DND-41 (cell line): Measurements from ENCODE around the gene SPARC.

Experiments
- ATAC-seq: fragments of 200-7000 bp; cut with Tn5 transposase; 3 replicates; pipeline ENCODE4 v1.9.1; 2021; ENCODE audit warnings: low read depth; ENCODE audit not compliant: insufficient read depth
- DNase-seq: peaks from one replicate; pipeline ENCODE4 v3.0.0-alpha.2; 2020
- H2AFZ ChIP-seq: 2 replicates; pipeline ENCODE4 v1.6.0; 2012; ENCODE audit warnings: low read depth, low read length
- H3K27ac ChIP-seq: 2 replicates; pipeline ENCODE4 v1.5.1; 2012; ENCODE audit warnings: low read length, inconsistent platforms
- H3K27me3 ChIP-seq: fragments of 200-600 bp; sonication (generic); 2 replicates; pipeline ENCODE4 v1.6.0; 2012; ENCODE audit warnings: low read length, mild to moderate bottlenecking, inconsistent platforms; ENCODE audit not compliant: insufficient read depth, poor library complexity
- H3K36me3 ChIP-seq: 2 replicates; pipeline ENCODE4 v1.5.1; 2012; ENCODE audit warnings: low read length, inconsistent platforms; ENCODE audit not compliant: insufficient read depth
- H3K4me1 ChIP-seq: 2 replicates; pipeline ENCODE4 v1.5.1; 2012; ENCODE audit warnings: mild to moderate bottlenecking, low read length; ENCODE audit not compliant: insufficient read depth
- H3K4me2 ChIP-seq: 2 replicates; pipeline ENCODE4 v1.6.0; 2012; ENCODE audit warnings: mild to moderate bottlenecking, moderate library complexity, low read length, inconsistent platforms; ENCODE audit not compliant: insufficient read depth
- H3K4me3 ChIP-seq, 2 experiments: fragments of 200-600 bp in 1 of 2; shearing (Covaris generic) in 1 of 2; 2 replicates each; pipeline ENCODE4 v1.5.1; 2012 to 2016; ENCODE audit warnings: inconsistent platforms in 2 of 2, low read length in 2 of 2, mild to moderate bottlenecking in 2 of 2, low read depth in 1 of 2, moderate library complexity in 1 of 2
- H3K79me2 ChIP-seq: 2 replicates; pipeline ENCODE4 v1.6.0; 2012; ENCODE audit warnings: low read length, inconsistent platforms; ENCODE audit not compliant: insufficient read depth
- H3K9ac ChIP-seq: 2 replicates; pipeline ENCODE4 v1.6.0; 2012; ENCODE audit warnings: low read depth, mild to moderate bottlenecking, inconsistent platforms, low read length, moderate library complexity
- H3K9me3 ChIP-seq: 2 replicates; pipeline ENCODE4 v1.5.1; 2012; ENCODE audit warnings: low read length, moderate library complexity, mild to moderate bottlenecking, inconsistent platforms; ENCODE audit not compliant: insufficient read depth, severe bottlenecking
- H4K20me1 ChIP-seq: 2 replicates; pipeline ENCODE4 v1.6.0; 2012; ENCODE audit warnings: low read length; ENCODE audit not compliant: insufficient read depth
- CTCF ChIP-seq: IDR thresholded peaks from 2 replicates; pipeline ENCODE4 v1.5.1; 2012; ENCODE audit warnings: borderline replicate concordance, low read length, moderate library complexity, mild to moderate bottlenecking; ENCODE audit not compliant: poor library complexity, severe bottlenecking; ENCODE audit errors: extremely low read depth
- EZH2 ChIP-seq: IDR thresholded peaks from 3 replicates; pipeline ENCODE4 v1.6.1; 2012; ENCODE audit warnings: borderline replicate concordance, low read depth, mild to moderate bottlenecking, moderate library complexity, low read length, inconsistent platforms; ENCODE audit not compliant: severe bottlenecking

Gene SPARC

GRCh38 chr5:151717416-151717815 is 30.7 kb upstream of the SPARC start:
- DNase-seq (no peak), ATAC-seq (no peak)
- Histone ChIP-seq H3K79me2 (no peaks in the 10 kb centered on the region), H3K4me1 (no peaks in the 10 kb centered on the region), H3K27me3 (no peaks in the 10 kb centered on the region), H4K20me1 (no peaks in the 10 kb centered on the region), H3K9ac (no peak overlapping the region), H3K27ac (no peak overlapping the region), H2AFZ (no peak overlapping the region), H3K4me3 (no peak overlapping the region), H3K4me2 (no peak overlapping the region), H3K36me3 (no peaks in the 10 kb centered on the region), H3K9me3 (no peaks in the 10 kb centered on the region)
- TF ChIP-seq EZH2, result no peak
- TF ChIP-seq CTCF, result no peak

- Histone ChIP-seq H3K9ac (no peak overlapping the region), H3K4me3 (no peak overlapping the region), H3K36me3 (no peaks in the 10 kb centered on the region), H4K20me1 (no peaks in the 10 kb centered on the region), H3K4me1 (no peaks in the 10 kb centered on the region), H3K79me2 (no peaks in the 10 kb centered on the region), H3K4me2 (no peak overlapping the region), H2AFZ (no peak overlapping the region), H3K27me3 (no peaks in the 10 kb centered on the region), H3K27ac (no peak overlapping the region), H3K9me3 (no peaks in the 10 kb centered on the region)
- no peak for TF ChIP-seq EZH2
- TF ChIP-seq CTCF, result no peak
- no peak for DNase-seq
- no peak for ATAC-seq
These were observed 22.5 kb upstream of the SPARC start for GRCh38 chr5:151709109-151709735.

GRCh38 chr5:151708126-151708525 is 21.4 kb upstream of the SPARC start:
- no peak overlapping the region for H3K4me2 ChIP-seq
- H2AFZ ChIP-seq, result no peak overlapping the region
- no peaks in the 10 kb centered on the region for H3K36me3 ChIP-seq
- no peaks in the 10 kb centered on the region; the same call in 1 of the 2 replicates for H4K20me1 ChIP-seq
- no peak for TF ChIP-seq CTCF
- TF ChIP-seq EZH2, result no peak
- DNase-seq (no peak), ATAC-seq (no peak)
- no peaks in the 10 kb centered on the region for H3K4me1 ChIP-seq
- no peaks in the 10 kb centered on the region for H3K9me3 ChIP-seq
- no peak overlapping the region for H3K9ac ChIP-seq
- H3K4me3 ChIP-seq, result no peak overlapping the region
- H3K79me2 ChIP-seq, result no peaks in the 10 kb centered on the region
- no peak overlapping the region for H3K27ac ChIP-seq
- peaks cover 1% of the 10 kb centered on the region for H3K27me3 ChIP-seq
